K562 (cell line): ENCODE results near the gene NPIPB2. TPM values are rescaled to one million over a fixed set of nuclear protein-coding genes. Genes with fewer than 3 reads are reported as not detected.

ENCODE experiments used
- ATAC-seq: fragments of 200-7000 bp; cut with Tn5 transposase; 3 replicates; pipeline ENCODE4 v1.9.1; 2020; ENCODE audit warnings: moderate library complexity
- BruUV-seq: library from RNA; stranded (reverse); fragments of 400-500 nt; replicated peaks from 2 replicates; lab custom pipeline; 2021; lab: Mats Ljungman, UMichigan
- CTCF ChIA-PET: fragments of 300-600 bp; formaldehyde crosslinking; extraction: SDS; loops from one replicate; lab custom pipeline; 2021; ENCODE audit warnings: low intra/inter-chr PET ratio; lab: Yijun Ruan, JAX
- POLR2A ChIA-PET: fragments of 300-600, 350-650 bp; sonication (Branson Sonifier 250); formaldehyde crosslinking; extraction: SDS; loops from one replicate; lab custom pipeline; 2021; ENCODE audit warnings: antibody characterized with exemption, inconsistent platforms; lab: Yijun Ruan, JAX
- DNase-seq, 4 experiments: peaks; one replicate each; pipeline versions ENCODE4 v3.0.0 to v3.0.0-alpha.2; 2011 to 2018; ENCODE audit warnings: low spot score in 3 of 4, mixed read lengths in 3 of 4; ENCODE audit errors: extremely low read depth in 1 of 4
- FAIRE-seq: peaks from 2 replicates; lab custom pipeline; 2011; peaks lifted over from hg19 to GRCh38; lab: Jason Lieb, UNC
- H2AFZ ChIP-seq: 2 replicates; pipeline ENCODE4 v1.6.0; 2011; ENCODE audit warnings: low read depth, low read length, control low read depth, inconsistent platforms
- H3K27ac ChIP-seq: fragments of 200-600 bp; 3 replicates; pipeline ENCODE4 v1.8.0; 2011; ENCODE audit warnings: low read depth, mild to moderate bottlenecking, control low read depth, inconsistent platforms, low read length, moderate library complexity, mixed read lengths; ENCODE audit errors: extremely low read depth
- H3K27me3 ChIP-seq, 2 experiments: fragments of 300-600 bp in 1 of 2; 2 replicates in 1 of 2; 3 replicates in 1 of 2; pipeline versions ENCODE4 v1.6.0 to v1.8.0; 2011; ENCODE audit warnings: inconsistent platforms in 2 of 2, low read length in 2 of 2, mild to moderate bottlenecking in 1 of 2, mixed read lengths in 1 of 2, moderate library complexity in 1 of 2; ENCODE audit not compliant: control insufficient read depth in 2 of 2, insufficient read depth in 2 of 2
- H3K36me3 ChIP-seq: fragments of 300-600 bp; 3 replicates; pipeline ENCODE4 v1.8.0; 2011; ENCODE audit warnings: mild to moderate bottlenecking, low read length, inconsistent platforms; ENCODE audit not compliant: control insufficient read depth, insufficient read depth
- H3K4me1 ChIP-seq, 2 experiments: fragments of 200-600 bp in 1 of 2; replicated peaks in 1 of 2; 2 replicates in 1 of 2; 3 replicates in 1 of 2; pipeline versions ENCODE4 v1.5.1 to v1.8.0; 2011; ENCODE audit warnings: inconsistent platforms in 2 of 2, low read length in 2 of 2, mild to moderate bottlenecking in 1 of 2, mixed read lengths in 1 of 2, moderate library complexity in 1 of 2; ENCODE audit not compliant: control insufficient read depth in 2 of 2, insufficient read depth in 2 of 2
- H3K4me2 ChIP-seq: 2 replicates; pipeline ENCODE4 v1.6.1; 2011; ENCODE audit warnings: low read length, control low read depth, inconsistent platforms, mixed read lengths; ENCODE audit not compliant: insufficient read depth
- H3K4me3 ChIP-seq: fragments of 200-600 bp; sonication (generic), shearing (Covaris generic); 2 replicates; pipeline ENCODE4 v1.5.1; 2016; ENCODE audit warnings: control low read depth, inconsistent platforms
- H3K79me2 ChIP-seq: fragments of 200-600 bp; 3 replicates; pipeline ENCODE4 v1.8.0; 2011; ENCODE audit warnings: low read length, inconsistent platforms; ENCODE audit not compliant: control insufficient read depth, insufficient read depth
- H3K9ac ChIP-seq, 2 experiments: 2 replicates each; pipeline versions ENCODE4 v1.6.0 to v1.6.1; 2011; ENCODE audit warnings: low read depth in 2 of 2, low read length in 2 of 2, control low read depth in 1 of 2, inconsistent platforms in 1 of 2, mild to moderate bottlenecking in 1 of 2, mixed read lengths in 1 of 2; ENCODE audit not compliant: insufficient read depth in 1 of 2
- H3K9me1 ChIP-seq: one replicate; pipeline ENCODE4 v1.6.0; 2011; ENCODE audit warnings: inconsistent platforms, mild to moderate bottlenecking, low read length, moderate library complexity; ENCODE audit not compliant: control insufficient read depth, insufficient read depth
- H3K9me3 ChIP-seq: replicated peaks from 2 replicates; pipeline ENCODE4 v1.5.1; 2011; ENCODE audit warnings: low read depth, low read length, inconsistent platforms; ENCODE audit not compliant: control insufficient read depth, insufficient read depth
- H4K20me1 ChIP-seq: replicated peaks from 2 replicates; pipeline ENCODE4 v1.6.1; 2011; ENCODE audit warnings: low read length, inconsistent platforms, mixed read lengths; ENCODE audit not compliant: control insufficient read depth, insufficient read depth
- PRPF4 ChIP-seq: fragments of 200-400 bp; formaldehyde crosslinking; IDR thresholded peaks from one replicate; pipeline ENCODE4 v1.6.1; 2017; ENCODE audit warnings: low read length, low read depth, mild to moderate bottlenecking; ENCODE audit not compliant: insufficient read depth, poor library complexity, severe bottlenecking
- SRSF3 ChIP-seq: fragments of 200-400 bp; formaldehyde crosslinking; IDR thresholded peaks from 2 replicates; pipeline ENCODE4 v1.6.1; 2016; ENCODE audit warnings: mild to moderate bottlenecking, low read length, moderate library complexity; ENCODE audit not compliant: insufficient read depth
- ZNF586 ChIP-seq: fragments of 450-650 bp; formaldehyde crosslinking; conservative IDR thresholded peaks from 2 replicates; pipeline ENCODE4 v1.4.0; 2020; ENCODE audit warnings: mild to moderate bottlenecking, moderate library complexity
- WGBS: fragments of 100-300 bp; shearing (Covaris generic); methylation state at CpG from one replicate; pipeline ENCODE4 v1.1.6; 2016; ENCODE audit warnings: low coverage, mixed read lengths; ENCODE audit not compliant: insufficient coverage; ENCODE audit errors: missing lambda C conversion rate; 5-methylcytosine and 5-hydroxymethylcytosine counted together
- in situ Hi-C: fragments of 300-500 bp; cut with MboI; formaldehyde crosslinking; loops from 4 replicates; pipeline ENCODE4 v1.15.0; 2018; ENCODE audit warnings: inconsistent platforms, mixed read lengths
- intact Hi-C: fragments of 100-400 bp; cut with micrococcal nuclease; formaldehyde crosslinking; loops from 2 replicates; pipeline ENCODE4 v1.14.2; 2022
- polyA plus RNA-seq, 8 experiments: library from polyadenylated mRNA; depleted of rRNA in 4 of 8; stranded (reverse) in 5 of 8; unstranded in 3 of 8; fragments of >200 nt; fragmentation: Nextera tagmentation in 2 of 8; fragmentation: Illumina TruSeq in 1 of 8; extraction: Ambion mirVana in 2 of 8; extraction: Trizol in 1 of 8; gene quantifications; 2 replicates each; pipeline versions ENCODE4 v1.2.1 to v1.2.3, GENCODE V29; 2011 to 2014; ENCODE audit warnings: inconsistent platforms in 1 of 8, missing spikeins in 1 of 8
- total RNA-seq, 7 experiments: library from RNA; depleted of rRNA in 6 of 7; stranded (reverse); fragments of >200 nt in 6 of 7; fragmentation: Illumina TruSeq in 2 of 7; extraction: Trizol in 2 of 7; gene quantifications; 2 replicates each; pipeline versions ENCODE4 v1.2.1 to v1.2.3, GENCODE V29; 2011 to 2021; ENCODE audit warnings: low replicate concordance in 1 of 7
- TF ChIP-seq, protein P1 (sequence below): conservative IDR thresholded peaks from 2 replicates; pipeline ENCODE4 v1.6.1; 2011; ENCODE audit warnings: low read depth, mild to moderate bottlenecking, low read length; ENCODE audit not compliant: control insufficient read depth
- TF ChIP-seq, protein P2 (sequence below): fragments of 450-650 bp; IDR thresholded peaks from 2 replicates; pipeline ENCODE4 v1.6.1; 2016; ENCODE audit warnings: low read depth

The NPIPB2 gene
- total and polyA plus RNA-seq, 9 of the 15 experiments (the other 6 are each of a cell fraction or from before 2014, with no cell fraction given), result 0.21 to 2.9 (median 1.6) TPM; not detected in 1

DNA sequence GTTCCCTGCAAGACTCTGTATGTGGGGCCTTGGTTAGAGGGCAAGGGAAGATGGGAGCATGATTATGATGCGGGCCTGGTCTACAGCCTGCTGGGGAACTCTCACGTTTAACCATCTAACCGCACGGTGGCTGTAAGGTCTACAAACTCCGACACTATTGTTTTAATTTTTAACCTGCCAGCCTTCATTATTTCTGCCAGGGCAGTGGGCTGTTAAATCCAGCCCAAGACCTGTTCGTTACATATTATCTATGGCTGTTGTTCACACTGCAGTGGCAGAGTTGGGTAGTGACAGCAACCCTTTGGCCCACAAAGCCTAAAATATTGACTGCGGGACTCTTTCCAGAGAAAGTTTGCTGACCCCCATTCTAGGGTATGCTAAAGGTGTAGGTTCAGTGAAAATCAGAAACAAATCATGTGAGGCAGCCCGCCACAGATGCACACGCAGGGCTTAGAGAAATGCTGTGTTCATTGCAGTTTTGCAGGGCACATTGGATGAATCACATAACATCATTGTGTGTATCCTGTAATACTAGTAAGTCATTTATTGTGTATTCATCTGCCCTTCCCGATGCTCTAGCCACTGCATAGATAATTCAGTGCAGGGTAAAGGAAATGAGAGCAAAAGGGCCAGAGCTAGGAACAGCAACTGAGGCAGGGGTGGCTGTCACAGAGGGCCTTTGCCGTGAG is 49.0 kb upstream of the NPIPB2 start:
- H3K27me3 ChIP-seq, result no peaks in the 10 kb centered on the region
- ChIA-PET POLR2A (interaction anchor here (0.6 kb wide), 1 partner anchor 8 kb away, joined by 3 read pairs; no protein-coding TSS in a partner anchor), CTCF (interaction anchor here (0.5 kb wide), 1 partner anchor 25 kb away, joined by 3 read pairs; no protein-coding TSS in a partner anchor)
- ATAC-seq (no peak), DNase-seq (no peak)
- no peak overlapping the region for H3K4me3 ChIP-seq
- H3K9me1 ChIP-seq, result no peaks in the 10 kb centered on the region
- intact Hi-C loops, result no loop called here
- no peak overlapping the region for H3K27ac ChIP-seq
- no peak overlapping the region for H3K9ac ChIP-seq
- in situ Hi-C loops, result no loop called here
- H4K20me1 ChIP-seq, result 0 out of 2 replicates have a peak, but pooled peaks cover 4% of the 10 kb centered on the region
- TF ChIP-seq ZNF586 (no peak), PRPF4 (no peak), SRSF3 (no peak)
- TF ChIP-seq, protein P1, sequence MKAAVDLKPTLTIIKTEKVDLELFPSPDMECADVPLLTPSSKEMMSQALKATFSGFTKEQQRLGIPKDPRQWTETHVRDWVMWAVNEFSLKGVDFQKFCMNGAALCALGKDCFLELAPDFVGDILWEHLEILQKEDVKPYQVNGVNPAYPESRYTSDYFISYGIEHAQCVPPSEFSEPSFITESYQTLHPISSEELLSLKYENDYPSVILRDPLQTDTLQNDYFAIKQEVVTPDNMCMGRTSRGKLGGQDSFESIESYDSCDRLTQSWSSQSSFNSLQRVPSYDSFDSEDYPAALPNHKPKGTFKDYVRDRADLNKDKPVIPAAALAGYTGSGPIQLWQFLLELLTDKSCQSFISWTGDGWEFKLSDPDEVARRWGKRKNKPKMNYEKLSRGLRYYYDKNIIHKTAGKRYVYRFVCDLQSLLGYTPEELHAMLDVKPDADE, result no peak
- TF ChIP-seq, protein P2, sequence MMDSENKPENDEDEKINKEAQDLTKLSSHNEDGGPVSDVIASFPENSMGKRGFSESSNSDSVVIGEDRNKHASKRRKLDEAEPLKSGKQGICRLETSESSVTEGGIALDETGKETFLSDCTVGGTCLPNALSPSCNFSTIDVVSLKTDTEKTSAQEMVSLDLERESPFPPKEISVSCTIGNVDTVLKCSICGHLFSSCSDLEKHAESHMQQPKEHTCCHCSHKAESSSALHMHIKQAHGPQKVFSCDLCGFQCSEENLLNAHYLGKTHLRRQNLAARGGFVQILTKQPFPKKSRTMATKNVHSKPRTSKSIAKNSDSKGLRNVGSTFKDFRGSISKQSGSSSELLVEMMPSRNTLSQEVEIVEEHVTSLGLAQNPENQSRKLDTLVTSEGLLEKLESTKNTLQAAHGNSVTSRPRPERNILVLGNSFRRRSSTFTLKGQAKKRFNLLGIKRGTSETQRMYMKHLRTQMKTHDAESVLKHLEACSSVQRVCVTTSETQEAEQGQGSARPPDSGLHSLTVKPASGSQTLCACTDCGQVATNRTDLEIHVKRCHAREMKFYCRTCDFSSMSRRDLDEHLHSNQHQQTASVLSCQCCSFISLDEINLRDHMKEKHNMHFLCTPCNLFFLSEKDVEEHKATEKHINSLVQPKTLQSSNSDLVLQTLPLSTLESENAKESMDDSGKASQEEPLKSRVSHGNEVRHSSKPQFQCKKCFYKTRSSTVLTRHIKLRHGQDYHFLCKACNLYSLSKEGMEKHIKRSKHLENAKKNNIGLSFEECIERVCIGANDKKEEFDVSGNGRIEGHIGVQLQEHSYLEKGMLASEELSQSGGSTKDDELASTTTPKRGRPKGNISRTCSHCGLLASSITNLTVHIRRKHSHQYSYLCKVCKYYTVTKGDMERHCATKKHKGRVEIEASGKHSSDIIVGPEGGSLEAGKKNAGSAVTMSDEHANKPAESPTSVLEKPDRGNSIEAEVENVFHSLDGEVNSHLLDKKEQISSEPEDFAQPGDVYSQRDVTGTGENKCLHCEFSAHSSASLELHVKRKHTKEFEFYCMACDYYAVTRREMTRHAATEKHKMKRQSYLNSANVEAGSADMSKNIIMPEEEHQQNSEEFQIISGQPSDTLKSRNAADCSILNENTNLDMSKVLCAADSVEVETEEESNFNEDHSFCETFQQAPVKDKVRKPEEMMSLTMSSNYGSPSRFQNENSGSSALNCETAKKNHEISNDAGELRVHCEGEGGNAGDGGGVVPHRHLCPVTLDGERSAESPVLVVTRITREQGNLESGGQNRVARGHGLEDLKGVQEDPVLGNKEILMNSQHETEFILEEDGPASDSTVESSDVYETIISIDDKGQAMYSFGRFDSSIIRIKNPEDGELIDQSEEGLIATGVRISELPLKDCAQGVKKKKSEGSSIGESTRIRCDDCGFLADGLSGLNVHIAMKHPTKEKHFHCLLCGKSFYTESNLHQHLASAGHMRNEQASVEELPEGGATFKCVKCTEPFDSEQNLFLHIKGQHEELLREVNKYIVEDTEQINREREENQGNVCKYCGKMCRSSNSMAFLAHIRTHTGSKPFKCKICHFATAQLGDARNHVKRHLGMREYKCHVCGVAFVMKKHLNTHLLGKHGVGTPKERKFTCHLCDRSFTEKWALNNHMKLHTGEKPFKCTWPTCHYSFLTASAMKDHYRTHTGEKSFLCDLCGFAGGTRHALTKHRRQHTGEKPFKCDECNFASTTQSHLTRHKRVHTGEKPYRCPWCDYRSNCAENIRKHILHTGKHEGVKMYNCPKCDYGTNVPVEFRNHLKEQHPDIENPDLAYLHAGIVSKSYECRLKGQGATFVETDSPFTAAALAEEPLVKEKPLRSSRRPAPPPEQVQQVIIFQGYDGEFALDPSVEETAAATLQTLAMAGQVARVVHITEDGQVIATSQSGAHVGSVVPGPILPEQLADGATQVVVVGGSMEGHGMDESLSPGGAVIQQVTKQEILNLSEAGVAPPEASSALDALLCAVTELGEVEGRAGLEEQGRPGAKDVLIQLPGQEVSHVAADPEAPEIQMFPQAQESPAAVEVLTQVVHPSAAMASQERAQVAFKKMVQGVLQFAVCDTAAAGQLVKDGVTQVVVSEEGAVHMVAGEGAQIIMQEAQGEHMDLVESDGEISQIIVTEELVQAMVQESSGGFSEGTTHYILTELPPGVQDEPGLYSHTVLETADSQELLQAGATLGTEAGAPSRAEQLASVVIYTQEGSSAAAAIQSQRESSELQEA, result no peak
- TF ChIP-seq, all 486 proteins: peak for 0
- BruUV-seq, result no TSS peak
- no peak for FAIRE-seq
- Histone ChIP-seq H3K4me1 (peaks cover 9 to 10% of the 10 kb centered on the region in 2 experiments), H3K9me3 (no peaks in the 10 kb centered on the region), H3K4me2 (no peak overlapping the region), H2AFZ (no peak overlapping the region), H3K36me3 (no peaks in the 10 kb centered on the region), H3K79me2 (no peaks in the 10 kb centered on the region)
- WGBS, result 67% methylated on average over 11 of the region's 11 CpGs
